Central memory CD8-positive, alpha-beta T cell (primary cell): ENCODE measurements around the gene SLC8A2.

ENCODE experiments used
- ATAC-seq: fragments of 150-1000 bp; cut with Tn5 transposase; replicated peaks from 2 replicates; pipeline ENCODE4 v1.10.0; 2022; ENCODE audit warnings: mild to moderate bottlenecking, moderate FRiP score, moderate number of reproducible peaks; ENCODE audit not compliant: poor library complexity, severe bottlenecking; ENCODE audit errors: extremely low read depth
- DNase-seq, 2 donors: peaks; one replicate each; pipeline ENCODE4 v3.0.0; 2021; ENCODE audit warnings: low spot score in 2 of 2
- H3K27ac Mint-ChIP-seq: one replicate; pipeline ENCODE4 v1.8.0; 2022; ENCODE audit warnings: low read depth, mild to moderate bottlenecking, moderate library complexity, mixed read lengths
- H3K27me3 Mint-ChIP-seq: one replicate; pipeline ENCODE4 v1.8.0; 2022; ENCODE audit warnings: mixed read lengths
- H3K36me3 Mint-ChIP-seq: one replicate; pipeline ENCODE4 v1.8.0; 2022; ENCODE audit warnings: mild to moderate bottlenecking, moderate library complexity, mixed read lengths; ENCODE audit not compliant: insufficient read depth
- H3K4me1 Mint-ChIP-seq: one replicate; pipeline ENCODE4 v1.8.0; 2022; ENCODE audit warnings: mixed read lengths
- H3K4me3 Mint-ChIP-seq: one replicate; pipeline ENCODE4 v1.8.0; 2022; ENCODE audit warnings: mild to moderate bottlenecking, moderate library complexity, mixed read lengths
- H3K9me3 Mint-ChIP-seq: one replicate; pipeline ENCODE4 v1.8.0; 2022; ENCODE audit warnings: mixed read lengths

The SLC8A2 gene

GRCh38 chr19:47498561-47498960, 26.9 kb upstream of the SLC8A2 start:
- no peak overlapping the region for H3K4me3 Mint-ChIP-seq
- no peaks in the 10 kb centered on the region for H3K27me3 Mint-ChIP-seq
- DNase-seq: no peak
- H3K27ac Mint-ChIP-seq: no peak overlapping the region
- H3K9me3 Mint-ChIP-seq: no peaks in the 10 kb centered on the region
- H3K4me1 Mint-ChIP-seq: peaks cover 20% of the 10 kb centered on the region
- no peak for ATAC-seq
- peaks cover 22% of the 10 kb centered on the region for H3K36me3 Mint-ChIP-seq

- ATAC-seq: no peak
- peaks cover 26% of the 10 kb centered on the region for H3K36me3 Mint-ChIP-seq
- peaks cover 14% of the 10 kb centered on the region for H3K4me1 Mint-ChIP-seq
- H3K27me3 Mint-ChIP-seq: no peaks in the 10 kb centered on the region
- no peak for DNase-seq
- H3K9me3 Mint-ChIP-seq: no peaks in the 10 kb centered on the region
- no peak overlapping the region for H3K27ac Mint-ChIP-seq
- H3K4me3 Mint-ChIP-seq: no peak overlapping the region
Measured at GRCh38 chr19:47497821-47498520, 26.3 kb upstream of the SLC8A2 start.

GRCh38 chr19:47497050-47497766, 25.5 kb upstream of the SLC8A2 start:
- H3K27me3 Mint-ChIP-seq: no peaks in the 10 kb centered on the region
- peaks cover 26% of the 10 kb centered on the region for H3K36me3 Mint-ChIP-seq
- no peaks in the 10 kb centered on the region for H3K9me3 Mint-ChIP-seq
- no peak overlapping the region for H3K27ac Mint-ChIP-seq
- DNase-seq (no peak), ATAC-seq (no peak)
- peaks cover 14% of the 10 kb centered on the region for H3K4me1 Mint-ChIP-seq
- no peak overlapping the region for H3K4me3 Mint-ChIP-seq

- Mint-ChIP-seq H3K36me3 (peaks cover 30% of the 10 kb centered on the region), H3K27me3 (no peaks in the 10 kb centered on the region), H3K4me3 (no peak overlapping the region)
Measured at GRCh38 chr19:47495478-47496372, 24.0 kb upstream of the SLC8A2 start.

GRCh38 chr19:47494729-47495128, 23.0 kb upstream of the SLC8A2 start:
- no peak overlapping the region for H3K4me3 Mint-ChIP-seq
- H3K9me3 Mint-ChIP-seq: no peaks in the 10 kb centered on the region
- no peak for DNase-seq
- no peak overlapping the region for H3K27ac Mint-ChIP-seq
- no peaks in the 10 kb centered on the region for H3K27me3 Mint-ChIP-seq
- peaks cover 9% of the 10 kb centered on the region for H3K4me1 Mint-ChIP-seq
- no peak for ATAC-seq
- peaks cover 38% of the 10 kb centered on the region for H3K36me3 Mint-ChIP-seq

More at GRCh38 chr19:47495478-47496372, 24.0 kb upstream of the SLC8A2 start:
- Mint-ChIP-seq H3K4me1 (peaks cover 9% of the 10 kb centered on the region), H3K27ac (no peak overlapping the region), H3K9me3 (no peaks in the 10 kb centered on the region)
- ATAC-seq (no peak), DNase-seq (no peak)

- H3K4me3 Mint-ChIP-seq: no peak overlapping the region
- no peaks in the 10 kb centered on the region for H3K9me3 Mint-ChIP-seq
- H3K27ac Mint-ChIP-seq: no peak overlapping the region
- peaks cover 9% of the 10 kb centered on the region for H3K4me1 Mint-ChIP-seq
- DNase-seq: no peak
- ATAC-seq: no peak
- no peaks in the 10 kb centered on the region for H3K27me3 Mint-ChIP-seq
- H3K36me3 Mint-ChIP-seq: peaks cover 38% of the 10 kb centered on the region
Measured at GRCh38 chr19:47494211-47494547, 22.5 kb upstream of the SLC8A2 start.

GRCh38 chr19:47493378-47494210, 21.9 kb upstream of the SLC8A2 start:
- Mint-ChIP-seq H3K27ac (no peak overlapping the region), H3K4me1 (peaks cover 9% of the 10 kb centered on the region), H3K36me3 (peaks cover 41% of the 10 kb centered on the region), H3K9me3 (no peaks in the 10 kb centered on the region), H3K4me3 (no peak overlapping the region), H3K27me3 (no peaks in the 10 kb centered on the region)
- DNase-seq (no peak), ATAC-seq (no peak)

- no peaks in the 10 kb centered on the region for H3K27me3 Mint-ChIP-seq
- H3K36me3 Mint-ChIP-seq: peaks cover 45% of the 10 kb centered on the region
- H3K4me1 Mint-ChIP-seq: peaks cover 9% of the 10 kb centered on the region
- H3K4me3 Mint-ChIP-seq: no peak overlapping the region
- no peaks in the 10 kb centered on the region for H3K9me3 Mint-ChIP-seq
- DNase-seq (no peak), ATAC-seq (no peak)
- no peak overlapping the region for H3K27ac Mint-ChIP-seq
Measured at GRCh38 chr19:47492571-47493377, 21.1 kb upstream of the SLC8A2 start.

- Mint-ChIP-seq H3K36me3 (peaks cover 40% of the 10 kb centered on the region), H3K27me3 (no peaks in the 10 kb centered on the region), H3K4me1 (peaks cover 9% of the 10 kb centered on the region), H3K4me3 (no peak overlapping the region), H3K27ac (peak overlapping the region; percentile 44), H3K9me3 (no peaks in the 10 kb centered on the region)
- DNase-seq (no peak), ATAC-seq (no peak)
Measured at GRCh38 chr19:47492137-47492533, 20.4 kb upstream of the SLC8A2 start.

- peaks cover 4% of the 10 kb centered on the region for H3K4me1 Mint-ChIP-seq
Measured at GRCh38 chr19:47491358-47492136, 19.9 kb upstream of the SLC8A2 start.

GRCh38 chr19:47490847-47491246, 19.2 kb upstream of the SLC8A2 start:
- H3K4me1 Mint-ChIP-seq: no peaks in the 10 kb centered on the region
- peak overlapping the region; percentile 11 for H3K27ac Mint-ChIP-seq
- no peak for DNase-seq
- ATAC-seq: no peak
- H3K9me3 Mint-ChIP-seq: no peaks in the 10 kb centered on the region
- no peaks in the 10 kb centered on the region for H3K27me3 Mint-ChIP-seq
- H3K36me3 Mint-ChIP-seq: peaks cover 36% of the 10 kb centered on the region
- H3K4me3 Mint-ChIP-seq: no peak overlapping the region

More at GRCh38 chr19:47491358-47492136, 19.9 kb upstream of the SLC8A2 start:
- ATAC-seq (no peak), DNase-seq (no peak)
- no peaks in the 10 kb centered on the region for H3K9me3 Mint-ChIP-seq
- H3K36me3 Mint-ChIP-seq: peaks cover 37% of the 10 kb centered on the region
- no peaks in the 10 kb centered on the region for H3K27me3 Mint-ChIP-seq
- peak overlapping the region; percentile 44 for H3K27ac Mint-ChIP-seq
- no peak overlapping the region for H3K4me3 Mint-ChIP-seq
